ENCODE results near the gene KCTD3.

The KCTD3 gene

GRCh38 chr1:215566556-215567490, at the start of gene KCTD3:
KCTD3 (plus strand) TSS chr1:215567304; CDS start chr1:215567686, 382 bp downstream.
- no peak for DNase-seq

GRCh38 chr1:215517441-215517891, 49.6 kb upstream of the KCTD3 start:
- DNase-seq: no peak

GRCh38 chr1:215518594-215518993, 48.5 kb upstream of the KCTD3 start:
- no peak for DNase-seq

GRCh38 chr1:215521279-215521678, 45.8 kb upstream of the KCTD3 start:
- DNase-seq: no peak

GRCh38 chr1:215523128-215523861, 43.8 kb upstream of the KCTD3 start:
- DNase-seq: no peak

GRCh38 chr1:215523906-215524305, 43.2 kb upstream of the KCTD3 start:
- no peak for DNase-seq

- DNase-seq: no peak
These were observed 40.8 kb upstream of the KCTD3 start for GRCh38 chr1:215526147-215526845.

GRCh38 chr1:215526846-215527151, 40.3 kb upstream of the KCTD3 start:
- no peak for DNase-seq

- no peak for DNase-seq
These were observed 38.0 kb upstream of the KCTD3 start for GRCh38 chr1:215529111-215529510.

GRCh38 chr1:215529571-215529970, 37.5 kb upstream of the KCTD3 start:
- no peak for DNase-seq

- no peak for DNase-seq
These were observed 36.6 kb upstream of the KCTD3 start for GRCh38 chr1:215530401-215530984.

GRCh38 chr1:215539803-215540570, 27.1 kb upstream of the KCTD3 start:
- no peak for DNase-seq

- no peak for DNase-seq
These were observed 24.8 kb upstream of the KCTD3 start for GRCh38 chr1:215542301-215542700.

GRCh38 chr1:215543191-215543606, 23.9 kb upstream of the KCTD3 start:
- DNase-seq: no peak

GRCh38 chr1:215543806-215544205, 23.3 kb upstream of the KCTD3 start:
- DNase-seq: no peak

- no peak for DNase-seq
These were observed 22.5 kb upstream of the KCTD3 start for GRCh38 chr1:215544566-215544965.

GRCh38 chr1:215545096-215545495, 22.0 kb upstream of the KCTD3 start:
- no peak for DNase-seq

- no peak for DNase-seq
These were observed 20.1 kb upstream of the KCTD3 start for GRCh38 chr1:215547011-215547410.

GRCh38 chr1:215551806-215552205, 15.3 kb upstream of the KCTD3 start:
- DNase-seq: no peak

GRCh38 chr1:215554865-215555264, 12.2 kb upstream of the KCTD3 start:
- no peak for DNase-seq

GRCh38 chr1:215555531-215555930, 11.6 kb upstream of the KCTD3 start:
- no peak for DNase-seq

GRCh38 chr1:215556996-215557395, 10.1 kb upstream of the KCTD3 start:
- no peak for DNase-seq
